NOMO-1 treated with dmso at 0.1 percent for 144 hours (cell line): ENCODE measurements around the gene SGSH.
"Not testable (repeated sequence)": the region's sequence is repeated elsewhere in the genome, so short reads cannot be mapped to it uniquely, and the experiment has no call there.

ENCODE experiments used
- DNase-seq: peaks from one replicate; lab custom pipeline; 2025; ENCODE audit not compliant: unreplicated experiment; lab: John Stamatoyannopoulos, UW

SGSH gene

GRCh38 chr17:80212511-80212910 lies 7.6 kb downstream of the SGSH start:
- no peak for DNase-seq

- no peak for DNase-seq
These were observed 8.0 kb downstream of the SGSH start for GRCh38 chr17:80212109-80212508.

- DNase-seq: no peak
These were observed 9.6 kb downstream of the SGSH start for GRCh38 chr17:80210348-80211108.

- no peak for DNase-seq
These were observed 10.4 kb downstream of the SGSH start for GRCh38 chr17:80209765-80210164.

GRCh38 chr17:80208050-80208449 lies 12.1 kb downstream of the SGSH start:
- no peak for DNase-seq

GRCh38 chr17:80205811-80206210 lies 14.3 kb downstream of the SGSH start:
- no peak for DNase-seq

- DNase-seq: no peak
These were observed 15.3 kb downstream of the SGSH start for GRCh38 chr17:80204626-80205468.

GRCh38 chr17:80203471-80203963 lies 16.6 kb downstream of the SGSH start:
- no peak for DNase-seq

- DNase-seq: no peak
These were observed 17.9 kb downstream of the SGSH start for GRCh38 chr17:80202197-80202596.

GRCh38 chr17:80201446-80201845 lies 18.7 kb downstream of the SGSH start:
- no peak for DNase-seq

- DNase-seq: not testable (repeated sequence)
These were observed 20.8 kb downstream of the SGSH start for GRCh38 chr17:80199295-80199694.

- no peak for DNase-seq
These were observed 21.9 kb downstream of the SGSH start for GRCh38 chr17:80198144-80198661.

GRCh38 chr17:80196652-80197051 lies 23.5 kb downstream of the SGSH start:
- no peak for DNase-seq

- DNase-seq: no peak
These were observed 24.2 kb downstream of the SGSH start for GRCh38 chr17:80195671-80196529.

- DNase-seq: no peak
These were observed 25.0 kb downstream of the SGSH start for GRCh38 chr17:80195141-80195540.

- DNase-seq: no peak
These were observed 28.1 kb downstream of the SGSH start for GRCh38 chr17:80191865-80192661.

GRCh38 chr17:80191192-80191591 lies 28.9 kb downstream of the SGSH start:
- DNase-seq: no peak

- DNase-seq: no peak
These were observed 29.4 kb downstream of the SGSH start for GRCh38 chr17:80190716-80191115.

- no peak for DNase-seq
These were observed 30.5 kb downstream of the SGSH start for GRCh38 chr17:80189611-80190010.

GRCh38 chr17:80187515-80187941 lies 32.6 kb downstream of the SGSH start:
- DNase-seq: no peak
